Fibroblast of pulmonary artery (primary cell): ENCODE measurements around the gene RASD1.
"Not testable (repeated sequence)": the region's sequence is repeated elsewhere in the genome, so short reads cannot be mapped to it uniquely, and the experiment has no call there.

Source experiments
- DNase-seq: peaks from one replicate; pipeline ENCODE4 v3.0.0-alpha.2; 2010; ENCODE audit warnings: low read depth
- H3K4me3 ChIP-seq: replicated peaks from 2 replicates; pipeline ENCODE4 v1.5.1; 2011; ENCODE audit warnings: low read depth, mild to moderate bottlenecking, control low read depth, low read length, moderate library complexity
- CTCF ChIP-seq: IDR thresholded peaks from 2 replicates; pipeline ENCODE4 v1.5.1; 2011; ENCODE audit warnings: mild to moderate bottlenecking, control low read depth, low read length, inconsistent platforms; ENCODE audit errors: missing control alignments

RASD1 gene

GRCh38 chr17:17492571-17492970 is 3.6 kb downstream of the RASD1 start:
- TF ChIP-seq CTCF = no peak
- H3K4me3 ChIP-seq = no peak overlapping the region
- no peak for DNase-seq

DNA sequence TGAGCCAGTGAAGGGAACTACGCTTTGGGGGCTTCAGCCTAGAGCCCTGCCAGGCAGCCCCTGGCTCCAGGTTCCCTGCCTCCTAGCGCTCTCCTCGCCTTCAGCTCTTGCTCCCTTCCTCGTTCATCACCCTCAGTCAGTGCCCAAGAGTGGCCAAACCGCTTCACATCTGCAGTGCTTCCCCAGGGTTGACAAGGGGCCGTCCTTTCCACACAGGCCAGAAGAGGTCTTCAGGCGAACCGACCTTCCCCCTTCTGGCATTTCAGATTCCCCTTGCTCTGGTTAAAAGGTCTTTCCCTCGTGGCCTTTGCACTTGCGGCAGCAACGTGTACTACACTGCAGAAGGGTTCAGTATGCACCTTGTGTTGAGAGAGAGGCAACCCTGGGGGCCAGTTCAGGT is 4.1 kb downstream of the RASD1 start:
- no peak overlapping the region for H3K4me3 ChIP-seq
- no peak for TF ChIP-seq CTCF
- no peak for DNase-seq

DNA sequence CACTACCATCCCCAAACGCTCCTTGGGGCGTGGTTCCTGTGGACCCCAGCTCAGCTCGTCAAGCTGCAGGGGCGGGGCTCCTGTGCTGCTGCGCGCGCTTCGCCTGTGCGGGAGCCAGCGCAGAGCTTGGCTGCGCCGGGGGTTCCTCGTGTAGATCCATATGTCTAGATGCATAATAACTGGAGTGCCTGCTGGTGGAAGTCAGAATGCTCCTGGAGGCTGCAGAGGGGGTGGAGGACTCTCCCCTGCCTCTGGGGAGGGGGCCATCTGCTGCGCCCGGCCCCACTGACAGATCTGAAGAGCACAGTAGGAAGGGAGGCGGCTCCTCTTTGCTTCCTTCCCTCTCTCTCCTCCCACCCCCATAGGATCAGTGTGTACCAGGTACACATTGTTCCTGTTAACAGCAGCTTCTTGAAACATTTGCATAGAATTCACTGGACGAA is 4.6 kb downstream of the RASD1 start:
- no peak for DNase-seq
- H3K4me3 ChIP-seq = no peak overlapping the region
- TF ChIP-seq CTCF = no peak

GRCh38 chr17:17491031-17491471 is 5.1 kb downstream of the RASD1 start:
- no peak for TF ChIP-seq CTCF
- DNase-seq = no peak
- no peak overlapping the region for H3K4me3 ChIP-seq

- no peak for TF ChIP-seq CTCF
- no peak for DNase-seq
- no peak overlapping the region for H3K4me3 ChIP-seq
Measured at GRCh38 chr17:17487998-17488397, 8.2 kb downstream of the RASD1 start.

DNA sequence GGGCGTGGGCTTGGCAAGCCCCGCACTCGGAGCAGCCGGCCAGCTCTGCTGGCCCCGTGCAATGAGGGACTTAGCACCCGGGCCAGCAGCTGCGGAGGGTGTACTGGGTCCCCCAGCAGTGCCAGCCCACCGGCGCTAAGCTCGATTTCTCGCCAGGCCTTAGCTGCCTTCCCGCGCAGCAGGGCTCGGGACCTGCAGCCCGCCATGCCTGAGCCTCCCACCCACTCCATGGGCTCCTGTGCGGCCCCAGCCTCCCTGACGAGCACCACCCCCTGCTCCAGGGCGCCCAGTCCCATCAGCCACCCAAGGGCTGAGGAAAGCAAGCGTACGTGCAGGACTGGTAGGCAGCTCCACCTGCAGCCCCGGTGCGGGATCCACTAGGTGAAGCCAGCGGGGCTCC is 9.8 kb downstream of the RASD1 start:
- H3K4me3 ChIP-seq, DNase-seq: not testable (repeated sequence)

DNA sequence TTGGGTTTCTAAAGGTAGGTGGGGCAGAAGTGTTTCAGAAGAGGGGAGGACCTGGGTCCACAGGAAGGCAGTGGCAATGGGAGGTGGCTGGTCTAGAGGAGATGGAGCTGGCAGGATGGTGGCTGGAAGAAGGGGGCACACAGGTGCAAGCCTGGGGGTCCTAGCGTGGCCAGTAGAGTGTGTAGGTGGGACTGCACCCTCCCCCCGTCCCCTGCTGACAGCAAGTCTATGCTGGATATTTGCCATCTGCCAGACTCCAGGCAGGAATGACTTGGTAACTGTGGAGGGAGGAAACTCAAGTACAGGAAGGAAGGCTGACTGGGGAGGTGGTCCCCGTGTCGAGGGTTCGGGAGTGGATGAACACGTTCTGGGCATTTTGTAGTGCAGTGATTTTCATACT is 10.8 kb downstream of the RASD1 start:
- H3K4me3 ChIP-seq = no peak overlapping the region
- DNase-seq = no peak
- TF ChIP-seq CTCF = no peak
